HG03103 (cell line): ENCODE results near the gene NFATC2IP.
"Not testable (repeated sequence)": the region's sequence is repeated elsewhere in the genome, so short reads cannot be mapped to it uniquely, and the experiment has no call there.

Experiments used
- ATAC-seq: cut with Tn5 transposase; IDR thresholded peaks from one replicate; pipeline ENCODE4 v1.9.1; 2021; ENCODE audit warnings: low read depth; ENCODE audit not compliant: unreplicated experiment

NFATC2IP gene

DNA sequence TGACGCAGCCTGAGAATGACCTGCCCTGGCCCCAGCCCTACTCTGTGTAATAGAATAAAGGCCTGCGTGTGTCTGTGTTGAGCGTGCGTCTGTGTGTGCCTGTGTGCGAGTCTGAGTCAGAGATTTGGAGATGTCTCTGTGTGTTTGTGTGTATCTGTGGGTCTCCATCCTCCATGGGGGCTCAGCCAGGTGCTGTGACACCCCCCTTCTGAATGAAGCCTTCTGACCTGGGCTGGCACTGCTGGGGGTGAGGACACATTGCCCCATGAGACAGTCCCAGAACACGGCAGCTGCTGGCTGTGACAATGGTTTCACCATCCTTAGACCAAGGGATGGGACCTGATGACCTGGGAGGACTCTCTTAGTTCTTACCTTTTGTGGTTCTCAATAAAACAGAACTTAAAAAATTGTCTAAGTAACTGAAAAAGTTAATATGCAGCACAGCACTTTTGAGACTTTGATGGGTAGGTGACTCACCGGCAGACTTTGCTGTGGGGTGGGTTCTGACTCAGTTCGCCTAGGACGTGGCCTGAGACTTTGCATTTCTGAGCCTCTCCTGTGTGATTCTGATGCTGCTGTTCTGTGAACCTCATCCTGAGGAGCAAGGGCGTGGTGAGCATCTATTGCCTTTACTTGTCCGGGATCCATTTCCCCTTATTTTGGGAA is 39.8 kb downstream of the NFATC2IP start:
- ATAC-seq = no peak

DNA sequence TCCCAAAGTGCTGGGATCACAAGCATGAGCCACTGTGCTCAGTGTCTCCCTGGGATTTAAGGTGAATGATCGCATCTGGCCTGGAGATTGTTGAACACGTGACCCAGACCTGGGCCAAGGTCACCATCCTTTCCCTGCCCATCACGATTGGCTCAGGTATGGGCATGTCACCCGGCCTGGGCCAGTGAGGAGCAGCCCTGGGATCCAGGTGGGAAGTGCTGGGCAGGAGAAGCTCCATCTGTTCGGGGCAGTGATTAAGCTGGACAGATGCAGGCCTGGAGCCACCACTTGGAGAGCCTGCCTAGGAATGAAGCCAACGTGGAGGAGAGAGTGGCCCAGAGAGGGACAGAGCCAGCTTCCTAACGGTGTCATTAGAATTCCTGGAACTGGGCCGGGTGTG is 41.0 kb downstream of the NFATC2IP start:
- no peak for ATAC-seq

GRCh38 chr16:28992496-28992895 is 41.8 kb downstream of the NFATC2IP start:
- no peak for ATAC-seq

DNA sequence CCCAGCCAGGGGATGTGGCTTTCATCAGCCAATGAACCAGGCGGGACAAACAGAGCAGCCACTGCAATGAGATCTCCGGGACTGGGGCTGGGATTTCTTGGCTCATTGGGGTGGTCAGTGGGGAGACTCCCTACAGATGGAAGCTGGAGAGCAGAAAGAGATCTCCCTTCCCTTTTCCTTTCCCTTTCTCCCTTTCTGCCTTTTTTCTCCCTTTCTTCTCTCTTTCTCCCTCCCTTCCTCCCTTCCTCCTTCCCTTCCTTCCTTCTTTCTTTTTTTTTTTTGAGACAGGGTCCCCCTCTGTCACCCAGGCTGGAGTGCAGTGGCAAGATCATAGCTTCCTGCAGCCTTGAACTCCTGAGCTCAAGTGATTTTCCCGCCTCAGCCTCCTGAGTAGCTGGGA is 48.1 kb downstream of the NFATC2IP start:
- ATAC-seq = no peak

DNA sequence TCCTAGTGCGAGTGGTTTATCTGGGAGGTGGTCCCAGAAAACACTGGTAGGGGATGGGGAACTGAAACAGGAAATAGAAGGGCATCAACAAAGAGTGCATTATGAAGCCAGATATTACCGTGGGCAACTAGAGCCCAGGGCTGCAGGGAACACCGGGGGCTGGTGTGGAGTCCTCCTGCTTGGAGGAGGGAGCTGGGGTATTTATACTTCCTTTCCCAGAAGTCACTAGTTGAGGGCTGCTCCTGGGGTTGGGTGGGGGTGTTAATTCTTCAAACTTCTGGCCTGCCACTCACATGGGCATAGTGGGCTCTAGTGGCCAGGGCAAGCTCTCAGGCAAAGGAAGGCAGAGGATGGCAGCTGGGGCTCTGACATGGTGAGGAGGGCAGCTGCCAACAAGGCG is 48.8 kb downstream of the NFATC2IP start:
- no peak for ATAC-seq

GRCh38 chr16:29000019-29000418 is 49.3 kb downstream of the NFATC2IP start:
- ATAC-seq = no peak

DNA sequence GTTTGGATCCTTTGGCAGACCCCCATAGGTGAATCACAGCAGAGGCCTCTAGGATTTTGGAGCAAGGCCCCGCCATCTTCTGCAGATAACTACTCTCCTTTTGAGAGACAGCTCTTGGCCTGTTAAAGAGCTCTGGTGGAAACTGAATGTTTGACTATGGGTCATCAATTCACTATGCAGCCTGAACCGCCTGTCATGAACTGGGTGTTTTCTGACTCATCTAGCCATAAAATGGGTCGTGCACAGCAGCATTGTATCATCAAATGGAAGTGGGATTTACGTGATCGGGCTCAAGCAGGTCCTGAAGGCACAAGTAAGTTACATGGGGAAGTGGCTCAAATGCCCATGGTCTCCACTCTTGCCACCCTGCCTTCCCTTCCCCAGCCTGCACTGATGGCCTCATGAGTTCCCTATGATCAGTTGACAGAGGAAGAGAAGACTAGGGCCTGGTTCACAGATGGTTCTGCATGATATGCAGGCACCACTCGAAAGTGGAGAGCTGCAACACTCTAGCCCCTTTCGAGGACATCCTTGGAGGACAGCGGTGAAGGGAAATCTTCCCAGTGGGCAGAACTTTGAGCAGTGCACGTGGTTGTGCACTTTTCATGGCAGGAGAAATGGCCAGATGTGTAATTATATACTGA is 53.9 kb downstream of the NFATC2IP start:
- not testable (repeated sequence) for ATAC-seq

DNA sequence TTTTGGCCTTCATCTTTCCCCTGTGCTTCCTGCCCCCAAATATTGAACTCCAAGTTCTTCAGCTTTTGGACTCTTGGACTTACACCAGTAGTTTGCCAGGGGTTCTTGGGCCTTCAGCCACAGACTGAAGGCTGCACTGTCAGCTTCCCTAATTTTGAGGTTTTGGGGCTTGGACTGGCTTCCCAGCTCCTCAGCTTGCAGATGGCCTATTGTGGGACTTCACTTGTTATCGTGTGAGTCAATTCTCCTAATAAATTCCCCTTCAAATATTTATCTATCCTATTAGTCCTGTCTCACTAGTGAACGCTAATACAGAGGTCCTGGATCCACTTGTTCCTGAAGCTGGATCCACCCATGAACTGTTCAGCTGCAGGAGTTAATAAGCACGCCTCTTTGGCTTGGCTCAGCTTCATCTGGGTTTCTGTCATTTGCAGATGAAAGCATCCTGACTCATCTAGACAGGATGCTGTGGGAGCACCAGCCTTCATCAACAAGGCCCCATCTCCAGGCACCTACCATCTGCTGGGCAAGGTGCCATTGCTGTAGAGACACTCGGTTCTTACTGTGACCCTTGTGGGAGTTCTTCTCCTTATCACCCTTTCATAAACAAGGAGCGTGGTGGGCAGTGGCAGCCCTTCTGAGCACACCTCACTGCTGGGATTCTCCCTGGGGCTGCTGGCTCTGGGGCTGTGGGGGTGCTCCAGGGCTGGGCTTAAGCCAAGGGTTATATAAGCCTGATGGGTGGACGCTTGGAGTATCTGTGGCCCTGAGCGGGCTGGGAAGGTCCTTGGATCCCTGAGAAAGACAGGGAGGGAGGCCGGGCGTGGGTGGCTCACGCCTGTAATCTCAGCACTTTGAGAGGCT is 57.2 kb downstream of the NFATC2IP start:
- ATAC-seq = no peak

- no peak for ATAC-seq
Measured at GRCh38 chr16:29009050-29009837, 58.5 kb downstream of the NFATC2IP start.

DNA sequence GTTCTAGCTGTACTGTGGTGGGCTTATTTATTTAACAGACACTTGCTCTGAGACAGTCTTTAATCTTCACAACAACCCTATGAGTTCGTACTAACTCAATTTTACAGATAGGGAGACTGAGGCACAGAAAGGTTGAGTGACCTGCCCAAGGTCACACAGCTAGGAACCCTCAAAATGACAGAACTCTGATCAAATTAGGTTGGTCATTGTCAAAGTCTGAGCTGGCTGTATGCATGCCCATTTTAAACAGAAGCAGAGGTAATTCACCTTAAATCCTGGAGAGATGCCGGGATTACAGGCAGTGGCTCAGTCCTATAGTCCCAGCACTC is 59.1 kb downstream of the NFATC2IP start:
- ATAC-seq = no peak

- ATAC-seq = no peak
Measured at GRCh38 chr16:29011112-29011511, 60.4 kb downstream of the NFATC2IP start.

DNA sequence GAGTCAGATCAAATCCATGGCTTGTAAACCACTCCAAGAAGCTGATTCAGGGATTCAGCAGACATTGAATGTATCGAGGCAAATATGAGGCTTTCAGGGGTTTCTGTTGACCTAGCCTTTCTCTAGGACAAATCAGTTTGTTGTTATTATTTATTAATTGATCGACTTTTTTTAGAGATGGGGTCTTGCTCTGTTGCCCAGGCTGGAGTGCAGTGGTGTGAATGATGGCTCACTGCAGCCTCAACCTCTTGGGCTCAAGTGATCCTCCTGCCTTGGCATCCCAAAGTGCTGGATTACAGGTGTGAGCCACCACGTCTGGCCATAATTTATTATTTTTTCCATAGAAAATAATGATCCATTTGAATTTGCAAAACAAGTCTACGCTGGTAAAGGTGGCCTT is 61.1 kb downstream of the NFATC2IP start:
- ATAC-seq = no peak

- ATAC-seq = no peak
Measured at GRCh38 chr16:29012913-29013553, 62.3 kb downstream of the NFATC2IP start.

DNA sequence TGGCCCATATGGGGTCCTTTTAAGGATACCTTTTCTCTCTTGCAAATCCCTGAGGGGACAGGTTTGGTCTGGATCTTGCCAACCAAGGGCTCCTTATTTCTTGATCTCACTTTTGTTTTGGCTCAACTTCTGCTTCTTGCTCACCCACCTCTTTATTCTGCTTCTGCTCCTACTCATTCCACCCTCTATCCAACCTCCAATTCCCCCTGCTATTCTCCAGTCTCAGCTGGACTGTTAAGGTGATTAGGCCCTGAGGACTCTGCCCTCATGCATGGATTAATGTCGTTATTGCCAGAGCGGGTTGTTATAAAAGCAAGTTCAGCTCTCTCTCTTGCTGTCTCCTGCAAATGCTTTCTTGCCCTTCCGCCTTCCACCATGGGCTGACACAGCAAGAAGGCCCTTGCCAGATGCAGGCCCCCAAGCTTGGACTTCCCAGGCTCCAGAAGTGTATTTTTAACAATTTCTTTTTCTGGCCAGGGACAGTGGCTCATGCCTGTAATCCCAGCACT is 63.9 kb downstream of the NFATC2IP start:
- no peak for ATAC-seq
